HL-60 (cell line): Measurements from ENCODE around the gene PNRC2.

Experiments used
- DNase-seq, 2 experiments: peaks; one replicate each; pipeline ENCODE4 v3.0.0-alpha.2; 2010 to 2020; ENCODE audit warnings: low read depth in 1 of 2, low spot score in 1 of 2
- H3K27ac ChIP-seq: fragments of 250-450 bp; sonication (Bioruptor Pico); replicated peaks from 2 replicates; pipeline ENCODE4 v1.5.1; 2020; ENCODE audit warnings: mild to moderate bottlenecking, moderate library complexity
- H3K27me3 ChIP-seq: fragments of 250-450 bp; sonication (Bioruptor Pico); 2 replicates; pipeline ENCODE4 v1.5.1; 2021; ENCODE audit warnings: mild to moderate bottlenecking, moderate library complexity; ENCODE audit not compliant: insufficient read depth, poor library complexity, severe bottlenecking
- H3K4me3 ChIP-seq: replicated peaks from 2 replicates; pipeline ENCODE4 v1.5.1; 2011; ENCODE audit warnings: mild to moderate bottlenecking, control low read depth, low read length; ENCODE audit not compliant: insufficient read depth
- CTCF ChIP-seq: IDR thresholded peaks from one replicate; pipeline ENCODE4 v1.5.1; 2011; ENCODE audit warnings: low read length, control low read depth, inconsistent platforms; ENCODE audit not compliant: insufficient read depth
- GABPA ChIP-seq: IDR thresholded peaks from 2 replicates; pipeline ENCODE4 v1.6.1; 2012; ENCODE audit warnings: low read depth
- POLR2AphosphoS5 ChIP-seq: IDR thresholded peaks from 2 replicates; pipeline ENCODE4 v1.6.1; 2012; ENCODE audit warnings: low read depth
- REST ChIP-seq: IDR thresholded peaks from 2 replicates; pipeline ENCODE4 v1.6.1; 2012; ENCODE audit warnings: low read depth; ENCODE audit not compliant: insufficient replicate concordance
- SPI1 ChIP-seq: IDR thresholded peaks from 2 replicates; pipeline ENCODE4 v1.6.1; 2012; ENCODE audit warnings: low read depth, mild to moderate bottlenecking, borderline replicate concordance

The PNRC2 gene

GRCh38 chr1:23922321-23922943, 37.2 kb upstream of the PNRC2 start:
- no peak overlapping the region for H3K27ac ChIP-seq
- DNase-seq = no peak
- H3K4me3 ChIP-seq = no peak overlapping the region
- no peaks in the 10 kb centered on the region for H3K27me3 ChIP-seq
- TF ChIP-seq POLR2AphosphoS5 = no peak
- no peak for TF ChIP-seq SPI1
- TF ChIP-seq REST = no peak
- no peak for TF ChIP-seq CTCF
- no peak for TF ChIP-seq GABPA

- no peak overlapping the region for H3K4me3 ChIP-seq
- DNase-seq = no peak
- H3K27me3 ChIP-seq = no peaks in the 10 kb centered on the region
- no peak overlapping the region for H3K27ac ChIP-seq
- TF ChIP-seq CTCF (no peak), GABPA (no peak), SPI1 (no peak), REST (no peak), POLR2AphosphoS5 (no peak)
Measured at GRCh38 chr1:23923592-23924499, 35.8 kb upstream of the PNRC2 start.

GRCh38 chr1:23924601-23925000, 35.0 kb upstream of the PNRC2 start:
- Histone ChIP-seq H3K4me3 (no peak overlapping the region), H3K27ac (no peak overlapping the region), H3K27me3 (no peaks in the 10 kb centered on the region)
- DNase-seq = no peak
- TF ChIP-seq SPI1 = no peak
- TF ChIP-seq CTCF = no peak
- TF ChIP-seq REST = no peak
- no peak for TF ChIP-seq POLR2AphosphoS5
- TF ChIP-seq GABPA = no peak
